NT2/D1 (cell line): Measurements from ENCODE around the gene SEC14L1.

Experiments
- DNase-seq: peaks from one replicate; pipeline ENCODE4 v3.0.0-alpha.2; 2011; ENCODE audit warnings: low read depth, low spot score
- H3K27me3 ChIP-seq: 2 replicates; pipeline ENCODE4 v1.6.0; 2011; ENCODE audit warnings: mild to moderate bottlenecking; ENCODE audit not compliant: insufficient read length, insufficient read depth
- H3K36me3 ChIP-seq: 2 replicates; pipeline ENCODE4 v1.6.1; 2011; ENCODE audit warnings: mild to moderate bottlenecking, low read length, mixed read lengths; ENCODE audit not compliant: insufficient read depth, insufficient read length
- H3K4me1 ChIP-seq: 2 replicates; pipeline ENCODE4 v1.5.1; 2011; ENCODE audit not compliant: insufficient read depth, insufficient read length
- H3K4me3 ChIP-seq: 2 replicates; pipeline ENCODE4 v1.5.1; 2011; ENCODE audit warnings: low read depth; ENCODE audit not compliant: insufficient read length
- H3K9ac ChIP-seq: 2 replicates; pipeline ENCODE4 v1.6.0; 2011; ENCODE audit warnings: low read depth; ENCODE audit not compliant: insufficient read length
- H3K9me3 ChIP-seq: 2 replicates; pipeline ENCODE4 v1.5.1; 2011; ENCODE audit warnings: mild to moderate bottlenecking, low read length; ENCODE audit not compliant: insufficient read depth
- SUZ12 ChIP-seq: IDR thresholded peaks from 2 replicates; pipeline ENCODE4 v1.6.1; 2011; ENCODE audit not compliant: insufficient read length, insufficient read depth; ENCODE audit errors: extremely low read depth
- YY1 ChIP-seq: IDR thresholded peaks from 2 replicates; pipeline ENCODE4 v1.6.1; 2011; ENCODE audit not compliant: insufficient read length, insufficient read depth
- ZNF274 ChIP-seq: IDR thresholded peaks from 2 replicates; pipeline ENCODE4 v1.6.1; 2011; ENCODE audit warnings: mild to moderate bottlenecking, low read depth, low read length

Gene SEC14L1

DNA sequence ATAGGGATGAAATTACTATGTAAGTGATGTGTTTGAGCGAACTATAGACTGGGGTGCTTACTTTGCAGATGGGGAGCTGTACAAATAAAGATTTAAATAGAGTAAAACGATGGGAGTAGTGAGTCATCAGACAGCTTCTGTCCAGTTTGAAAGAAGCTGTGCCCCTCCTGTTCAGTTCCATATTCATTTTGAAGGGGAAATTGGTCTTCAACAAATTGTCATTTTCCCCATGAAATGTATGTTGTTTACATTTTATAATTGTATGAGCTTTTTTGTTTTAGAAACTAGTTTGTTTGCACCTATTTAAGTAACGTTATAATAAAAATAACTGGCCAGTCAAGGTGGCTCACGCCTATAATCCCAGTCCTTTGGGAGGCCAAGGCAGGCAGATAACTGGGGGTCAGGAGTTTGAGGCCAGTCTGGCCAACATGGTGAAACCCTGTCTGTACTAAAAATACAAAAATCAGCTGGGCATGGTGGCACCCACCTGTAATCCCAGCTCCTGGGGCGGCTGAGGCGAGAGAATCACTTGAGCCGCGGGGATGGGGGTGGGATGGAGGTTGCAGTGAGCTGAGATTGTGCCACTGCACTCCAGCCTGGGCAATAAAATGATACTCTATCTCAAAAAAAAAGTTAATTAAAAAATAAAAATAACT is 20.2 kb downstream of the SEC14L1 start:
- no peak for DNase-seq
- H3K9me3 ChIP-seq: peaks cover 2% of the 10 kb centered on the region; the same call in 1 of the 2 replicates
- no peak overlapping the region for H3K4me3 ChIP-seq
- TF ChIP-seq SUZ12 (no peak), ZNF274 (no peak), YY1 (no peak)
- H3K9ac ChIP-seq: no peak overlapping the region
- peaks cover 17% of the 10 kb centered on the region for H3K4me1 ChIP-seq
- H3K27me3 ChIP-seq: no peaks in the 10 kb centered on the region
- peaks cover 6% of the 10 kb centered on the region for H3K36me3 ChIP-seq

DNA sequence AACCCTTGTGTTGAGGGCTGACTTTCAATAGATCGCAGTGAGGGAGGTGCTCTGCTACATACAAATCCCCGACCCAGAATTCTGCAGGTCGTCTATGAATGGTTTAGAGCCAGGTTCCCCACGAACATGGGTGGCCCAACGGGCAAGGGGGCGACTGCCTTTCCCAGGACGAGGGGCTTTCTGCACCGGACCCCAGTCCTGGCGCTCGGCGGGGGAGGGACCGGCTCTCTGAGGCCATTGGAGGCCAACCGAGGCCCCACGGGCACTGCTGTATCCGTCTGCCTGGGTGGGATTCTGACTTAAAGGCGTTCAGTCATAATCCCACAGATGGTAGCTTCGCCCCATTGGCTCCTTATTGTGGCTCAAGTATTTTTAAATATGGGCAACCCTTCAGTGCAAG is 21.2 kb downstream of the SEC14L1 start:
- no peak for DNase-seq
- H3K9ac ChIP-seq: no peak overlapping the region
- no peak overlapping the region for H3K4me3 ChIP-seq
- H3K4me1 ChIP-seq: peaks cover 17% of the 10 kb centered on the region
- H3K36me3 ChIP-seq: peaks cover 6% of the 10 kb centered on the region
- H3K9me3 ChIP-seq: peaks cover 11% of the 10 kb centered on the region
- H3K27me3 ChIP-seq: no peaks in the 10 kb centered on the region
- no peak for TF ChIP-seq SUZ12
- TF ChIP-seq ZNF274: no peak

DNA sequence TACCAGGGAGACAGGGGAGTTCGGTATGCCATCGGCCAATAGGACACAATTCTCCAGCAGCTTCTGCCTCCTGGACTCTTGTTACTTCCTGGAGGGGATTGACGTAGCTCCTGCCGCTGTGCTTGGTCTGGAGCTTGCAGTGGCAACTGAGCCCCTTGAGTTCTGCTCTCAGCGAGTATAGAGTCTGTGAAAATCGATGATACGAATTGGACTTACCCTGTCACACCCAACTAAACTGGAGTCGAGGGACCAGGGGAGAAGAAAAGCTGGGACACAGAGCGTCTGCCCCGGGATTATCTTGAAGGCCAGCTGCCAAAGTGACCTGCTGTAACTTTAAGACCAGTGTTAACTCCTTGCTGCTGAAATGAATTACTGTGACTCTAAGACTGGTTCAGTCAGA is 22.2 kb downstream of the SEC14L1 start:
- H3K9ac ChIP-seq: no peak overlapping the region
- H3K4me3 ChIP-seq: no peak overlapping the region

DNA sequence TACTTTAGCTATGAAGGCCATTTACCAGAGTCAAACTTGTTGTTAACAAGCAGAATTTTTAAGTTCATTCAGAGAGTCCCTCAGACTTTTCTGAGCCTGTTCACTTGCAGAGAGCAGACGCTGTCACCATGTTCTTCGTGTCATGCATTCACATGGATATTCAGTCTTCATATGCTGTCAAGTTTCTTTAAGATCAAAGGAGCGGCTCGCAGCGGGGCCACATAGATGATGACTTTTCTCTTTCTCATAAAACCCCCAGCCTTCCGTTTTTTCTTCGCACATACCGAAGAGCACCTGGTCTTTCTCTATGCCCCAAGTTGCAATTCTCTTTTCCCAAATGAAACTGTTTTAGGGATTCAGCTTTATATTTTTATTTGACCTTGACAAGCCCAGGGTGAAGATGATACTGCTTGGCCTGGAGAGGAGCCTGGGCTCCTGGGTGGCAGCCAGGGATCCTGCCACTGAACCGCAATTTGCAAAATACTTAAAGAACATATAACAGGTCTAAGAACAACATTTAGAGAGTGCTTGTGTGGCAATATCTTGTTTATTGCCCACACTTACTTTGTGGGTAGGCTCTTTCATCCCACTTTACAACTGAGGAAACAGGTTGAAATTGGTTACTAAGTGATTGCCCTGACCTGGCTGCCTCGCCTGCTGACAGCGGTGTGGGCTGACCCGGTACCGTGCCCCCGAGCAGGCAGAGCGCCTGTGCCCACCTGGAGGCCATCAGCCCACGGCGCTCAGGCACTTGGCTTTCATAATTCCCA is 22.9 kb downstream of the SEC14L1 start:
- Histone ChIP-seq H3K4me3 (no peak overlapping the region), H3K36me3 (peaks cover 6% of the 10 kb centered on the region), H3K9me3 (peaks cover 29% of the 10 kb centered on the region), H3K4me1 (peaks cover 17% of the 10 kb centered on the region), H3K9ac (peak overlapping the region; percentile 34), H3K27me3 (no peaks in the 10 kb centered on the region)
- no peak for DNase-seq
- no peak for TF ChIP-seq YY1
- TF ChIP-seq SUZ12: no peak
- TF ChIP-seq ZNF274: no peak

More for the DNA sequence above, 22.2 kb downstream of the SEC14L1 start:
- no peak for DNase-seq
- Histone ChIP-seq H3K9me3 (peaks cover 22% of the 10 kb centered on the region), H3K4me1 (peaks cover 17% of the 10 kb centered on the region), H3K27me3 (no peaks in the 10 kb centered on the region), H3K36me3 (peaks cover 6% of the 10 kb centered on the region)
- TF ChIP-seq SUZ12 (no peak), ZNF274 (no peak), YY1 (no peak)

DNA sequence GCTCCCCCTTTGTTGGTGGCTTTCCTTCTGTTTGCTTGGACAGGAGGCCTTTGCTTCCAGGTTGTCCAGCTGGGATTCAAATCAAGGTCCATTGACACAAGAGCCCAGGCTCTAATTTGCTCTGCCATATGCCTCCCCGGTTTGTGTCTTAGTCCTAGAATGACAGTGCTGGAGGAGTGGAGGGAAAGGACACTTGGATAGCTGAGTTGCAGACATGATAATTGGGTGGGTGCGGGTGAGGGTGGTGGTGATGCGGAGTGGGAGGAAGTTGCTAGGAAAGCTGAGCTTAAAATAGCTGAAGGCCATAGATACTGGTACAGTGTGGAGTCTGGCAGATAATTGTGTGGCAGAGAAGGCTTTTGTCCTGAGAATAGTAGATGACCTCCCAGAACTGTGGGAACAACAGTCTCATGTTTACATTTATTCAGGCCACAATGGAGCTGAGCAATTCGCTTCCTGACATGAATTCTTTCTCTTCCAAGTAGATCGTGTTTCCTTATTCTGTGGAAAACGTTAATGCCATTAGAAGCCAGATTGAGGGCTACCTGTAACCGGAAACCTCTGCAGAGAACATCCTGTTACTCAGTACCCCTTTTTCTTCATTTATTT is 23.8 kb downstream of the SEC14L1 start:
- Histone ChIP-seq H3K4me1 (peaks cover 17% of the 10 kb centered on the region), H3K9ac (peak overlapping the region; percentile 34), H3K36me3 (peaks cover 11% of the 10 kb centered on the region), H3K27me3 (no peaks in the 10 kb centered on the region), H3K9me3 (peaks cover 38% of the 10 kb centered on the region), H3K4me3 (no peak overlapping the region)
- TF ChIP-seq YY1 (no peak), ZNF274 (no peak), SUZ12 (no peak)
- no peak for DNase-seq

DNA sequence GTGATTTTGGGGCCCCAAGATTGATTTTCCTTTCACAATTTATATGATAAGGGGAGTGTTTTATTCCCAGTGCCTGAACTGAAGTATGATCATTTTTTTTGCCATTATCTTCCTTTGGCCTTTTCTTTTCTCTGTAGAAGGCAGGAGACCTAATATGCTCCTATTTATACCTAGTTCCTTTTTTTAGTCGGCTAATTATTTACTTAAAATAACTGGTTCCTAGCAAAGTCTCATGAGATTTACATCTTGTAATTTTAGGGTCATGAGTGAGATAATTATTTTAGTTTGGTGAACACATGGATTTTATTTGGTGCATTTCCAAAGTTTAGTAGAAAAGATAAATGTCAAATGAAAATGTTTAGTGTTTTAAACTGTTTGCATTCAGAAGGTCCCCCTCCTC is 24.8 kb downstream of the SEC14L1 start:
- peaks cover 48% of the 10 kb centered on the region for H3K9me3 ChIP-seq
- no peak overlapping the region for H3K4me3 ChIP-seq
- peaks cover 11% of the 10 kb centered on the region for H3K36me3 ChIP-seq
- no peaks in the 10 kb centered on the region for H3K27me3 ChIP-seq
- no peak for TF ChIP-seq ZNF274
- TF ChIP-seq YY1: no peak
- TF ChIP-seq SUZ12: no peak
- no peak for DNase-seq
- peaks cover 17% of the 10 kb centered on the region for H3K4me1 ChIP-seq
- H3K9ac ChIP-seq: no peak overlapping the region
